T1000 (cell line): ENCODE results near the gene AMD1.

Source experiments
- DNase-seq: peaks from one replicate; lab custom pipeline; 2025; ENCODE audit warnings: mixed read lengths; lab: John Stamatoyannopoulos, UW

The AMD1 gene

GRCh38 chr6:110939429-110940200 is 65.0 kb downstream of the AMD1 start:
- DNase-seq, result no peak

GRCh38 chr6:110944681-110945151 is 70.1 kb downstream of the AMD1 start:
- peak; percentile 30 for DNase-seq
